Bronchial epithelial cell (primary cell): Measurements from ENCODE around the gene GYPC. TPM values are rescaled to one million over a fixed set of nuclear protein-coding genes. Genes with fewer than 3 reads are reported as not detected.

Source experiments
- DNase-seq: peaks from one replicate; pipeline ENCODE4 v3.0.0-alpha.2; 2010; ENCODE audit warnings: low read depth
- FAIRE-seq: peaks from 2 replicates; lab custom pipeline; 2011; peaks lifted over from hg19 to GRCh38; lab: Jason Lieb, UNC
- H3K27me3 ChIP-seq: 2 replicates; pipeline ENCODE4 v1.5.1; 2011; ENCODE audit warnings: low read length; ENCODE audit not compliant: control insufficient read depth, insufficient read depth
- H3K36me3 ChIP-seq: 2 replicates; pipeline ENCODE4 v1.5.1; 2011; ENCODE audit warnings: low read length; ENCODE audit not compliant: control insufficient read depth, insufficient read depth
- H3K4me3 ChIP-seq: 2 replicates; pipeline ENCODE4 v1.5.1; 2011; ENCODE audit warnings: mild to moderate bottlenecking, low read depth, low read length, control low read depth
- total RNA-seq: library from RNA; depleted of rRNA; stranded (reverse); fragments of >200 nt; gene quantifications from 2 replicates; pipeline ENCODE4 v1.2.1, GENCODE V29; 2014
- TF ChIP-seq, protein P1 (sequence below): IDR thresholded peaks from 2 replicates; pipeline ENCODE4 v1.5.1; 2011; ENCODE audit warnings: mild to moderate bottlenecking, moderate library complexity, low read length, control low read depth, inconsistent platforms; ENCODE audit not compliant: insufficient read depth, severe bottlenecking

GYPC gene
- total RNA-seq, 1 donor from 2014 or later, result 0.53 TPM

DNA sequence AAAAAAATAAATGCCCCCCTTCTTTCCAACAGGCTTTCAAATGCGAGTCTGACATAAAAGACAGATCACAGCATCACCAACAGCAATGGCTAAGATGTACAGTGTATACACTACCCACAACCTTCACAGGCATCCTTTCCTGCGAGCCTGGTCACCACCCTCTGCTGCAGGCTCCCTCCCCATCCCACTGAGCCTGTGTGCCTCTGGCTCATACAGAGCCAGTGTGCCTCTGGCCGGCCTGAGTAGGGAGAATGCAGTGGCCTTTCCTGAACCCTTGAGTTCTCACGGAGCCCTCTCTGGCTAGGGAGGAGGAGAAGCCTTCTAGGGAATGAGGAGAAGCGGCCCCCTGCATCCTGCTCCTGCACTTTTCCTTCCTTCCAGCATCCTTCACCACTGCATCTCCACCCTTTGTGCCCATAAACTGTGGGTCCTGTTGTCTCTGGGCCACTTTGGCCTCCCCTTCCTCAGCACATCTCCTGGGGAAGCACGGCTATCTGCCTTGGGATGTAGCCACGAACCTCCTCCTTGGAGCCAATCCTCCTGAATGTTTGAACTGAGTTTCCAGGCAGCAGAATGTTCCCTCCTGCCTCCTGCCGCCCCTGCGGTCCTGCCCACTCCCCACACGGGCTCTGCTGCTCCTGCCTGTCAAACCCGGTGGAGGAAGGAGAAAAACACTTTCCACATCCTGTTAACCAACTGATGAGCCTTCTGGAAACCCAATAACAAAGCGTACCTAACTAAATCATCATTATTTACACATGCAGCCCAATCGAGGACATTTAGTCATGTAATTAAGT lies 22.5 kb downstream of the GYPC start:
- no peak for DNase-seq
- H3K4me3 ChIP-seq, result no peak overlapping the region
- no peaks in the 10 kb centered on the region for H3K27me3 ChIP-seq
- TF ChIP-seq, protein P1, sequence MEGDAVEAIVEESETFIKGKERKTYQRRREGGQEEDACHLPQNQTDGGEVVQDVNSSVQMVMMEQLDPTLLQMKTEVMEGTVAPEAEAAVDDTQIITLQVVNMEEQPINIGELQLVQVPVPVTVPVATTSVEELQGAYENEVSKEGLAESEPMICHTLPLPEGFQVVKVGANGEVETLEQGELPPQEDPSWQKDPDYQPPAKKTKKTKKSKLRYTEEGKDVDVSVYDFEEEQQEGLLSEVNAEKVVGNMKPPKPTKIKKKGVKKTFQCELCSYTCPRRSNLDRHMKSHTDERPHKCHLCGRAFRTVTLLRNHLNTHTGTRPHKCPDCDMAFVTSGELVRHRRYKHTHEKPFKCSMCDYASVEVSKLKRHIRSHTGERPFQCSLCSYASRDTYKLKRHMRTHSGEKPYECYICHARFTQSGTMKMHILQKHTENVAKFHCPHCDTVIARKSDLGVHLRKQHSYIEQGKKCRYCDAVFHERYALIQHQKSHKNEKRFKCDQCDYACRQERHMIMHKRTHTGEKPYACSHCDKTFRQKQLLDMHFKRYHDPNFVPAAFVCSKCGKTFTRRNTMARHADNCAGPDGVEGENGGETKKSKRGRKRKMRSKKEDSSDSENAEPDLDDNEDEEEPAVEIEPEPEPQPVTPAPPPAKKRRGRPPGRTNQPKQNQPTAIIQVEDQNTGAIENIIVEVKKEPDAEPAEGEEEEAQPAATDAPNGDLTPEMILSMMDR, result no peak
- no peak for FAIRE-seq
- no peaks in the 10 kb centered on the region for H3K36me3 ChIP-seq

DNA sequence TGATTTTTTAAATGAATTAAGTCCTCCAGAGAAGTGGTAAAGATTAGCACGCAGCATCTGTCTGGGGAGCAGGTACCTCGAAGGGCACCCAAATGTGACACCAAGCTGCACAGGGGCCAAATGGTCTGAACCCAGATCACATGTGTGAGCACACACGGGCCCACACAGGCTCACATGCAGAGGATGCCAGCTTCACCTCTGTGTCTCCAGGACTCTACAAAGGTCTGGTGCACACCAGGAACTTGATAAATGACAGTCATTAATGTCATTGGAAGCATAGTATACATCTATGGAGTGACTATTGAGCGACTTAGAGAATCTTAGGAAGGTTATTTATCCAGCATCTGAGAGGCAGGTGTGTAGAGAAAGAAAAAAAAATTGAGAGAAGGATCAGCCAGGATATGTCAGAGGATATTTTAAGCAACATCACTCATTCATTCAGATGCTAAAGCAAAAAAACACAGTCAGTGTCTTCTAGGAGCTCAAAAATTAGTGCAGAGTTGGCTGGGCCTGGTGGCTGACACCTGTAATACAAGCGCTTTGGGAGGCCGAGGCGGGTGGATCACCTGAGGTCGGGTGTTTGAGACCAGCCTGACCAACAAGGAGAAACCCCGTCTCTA lies 23.2 kb downstream of the GYPC start:
- H3K27me3 ChIP-seq, result no peaks in the 10 kb centered on the region
- H3K36me3 ChIP-seq, result no peaks in the 10 kb centered on the region
- DNase-seq (no peak), FAIRE-seq (no peak)
- H3K4me3 ChIP-seq, result no peak overlapping the region
- TF ChIP-seq, protein P1, result no peak

DNA sequence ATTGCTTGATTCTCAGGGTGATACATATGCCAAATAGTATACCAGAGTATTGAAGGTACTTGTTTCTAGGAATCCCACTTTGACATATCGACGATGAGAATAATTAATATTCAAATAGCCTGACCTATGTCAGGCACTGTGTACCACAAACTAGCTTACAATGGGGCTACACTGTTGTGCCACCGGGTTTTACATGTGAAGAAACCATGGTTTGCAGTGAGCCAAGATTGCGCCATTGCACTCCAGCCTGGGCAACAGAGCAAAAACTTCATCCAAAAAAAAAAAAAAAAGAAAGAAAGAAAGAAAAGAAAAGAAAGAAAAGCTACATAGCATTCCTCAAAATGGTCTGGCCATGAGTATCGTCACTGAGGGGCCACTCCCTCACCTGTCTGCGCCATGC lies 25.5 kb downstream of the GYPC start:
- FAIRE-seq (no peak), DNase-seq (no peak)
- Histone ChIP-seq H3K36me3 (no peaks in the 10 kb centered on the region), H3K27me3 (no peaks in the 10 kb centered on the region), H3K4me3 (no peak overlapping the region)
- TF ChIP-seq, protein P1, result no peak

DNA sequence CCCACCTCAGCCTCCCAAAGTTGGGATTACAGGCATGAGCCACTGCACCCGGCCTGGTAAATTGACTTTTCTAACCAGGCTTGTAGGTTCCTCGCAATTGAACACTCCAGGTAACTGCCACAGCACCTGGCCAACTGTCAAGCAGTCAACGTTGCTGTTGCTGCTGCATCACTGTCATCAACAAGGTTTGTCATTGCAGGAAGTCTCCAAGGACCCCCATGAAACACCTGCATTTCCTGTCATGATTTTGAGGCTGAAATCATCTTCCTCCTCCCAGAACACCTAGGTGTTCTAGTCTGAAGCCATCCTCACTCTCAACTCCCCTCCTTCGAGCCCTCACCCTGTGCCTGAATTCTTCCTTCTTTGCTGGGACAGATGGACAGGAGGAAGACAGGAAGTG lies 29.7 kb downstream of the GYPC start:
- Histone ChIP-seq H3K36me3 (no peaks in the 10 kb centered on the region), H3K4me3 (no peak overlapping the region), H3K27me3 (no peaks in the 10 kb centered on the region)
- TF ChIP-seq, protein P1, result no peak
- FAIRE-seq (no peak), DNase-seq (no peak)

DNA sequence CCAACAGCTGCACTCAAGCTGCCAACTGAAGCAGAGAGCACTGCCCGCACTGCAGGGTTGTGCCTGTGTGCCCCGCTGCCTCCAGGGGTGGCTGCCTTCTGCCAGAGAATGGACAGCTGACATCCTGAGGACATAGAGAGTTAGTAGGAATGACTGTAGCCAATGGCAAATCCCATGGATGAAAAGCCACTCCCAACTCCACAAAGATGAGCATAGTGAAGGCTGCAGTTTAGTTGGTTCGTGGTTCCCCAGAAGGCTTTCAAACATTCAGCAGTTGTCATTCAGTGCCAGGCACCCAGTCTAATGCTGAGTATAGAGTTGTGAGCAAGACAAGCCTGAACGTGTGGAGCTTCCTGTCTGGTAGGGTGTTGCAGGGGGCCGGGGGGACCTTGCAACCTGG lies 30.3 kb downstream of the GYPC start:
- DNase-seq, result no peak
- H3K4me3 ChIP-seq, result no peak overlapping the region
- H3K36me3 ChIP-seq, result no peaks in the 10 kb centered on the region
- TF ChIP-seq, protein P1, result no peak
- FAIRE-seq, result no peak
- no peaks in the 10 kb centered on the region for H3K27me3 ChIP-seq
